ENCODE measurements around the gene ELOVL1. TPM values are rescaled to one million over a fixed set of nuclear protein-coding genes. Genes with fewer than 3 reads are reported as not detected.

Gene ELOVL1
- total and polyA plus RNA-seq, 10 of the 15 experiments (the other 5 are each of a cell fraction or from before 2014, with no cell fraction given), result 58.5 to 139 (median 89.8) TPM

DNA sequence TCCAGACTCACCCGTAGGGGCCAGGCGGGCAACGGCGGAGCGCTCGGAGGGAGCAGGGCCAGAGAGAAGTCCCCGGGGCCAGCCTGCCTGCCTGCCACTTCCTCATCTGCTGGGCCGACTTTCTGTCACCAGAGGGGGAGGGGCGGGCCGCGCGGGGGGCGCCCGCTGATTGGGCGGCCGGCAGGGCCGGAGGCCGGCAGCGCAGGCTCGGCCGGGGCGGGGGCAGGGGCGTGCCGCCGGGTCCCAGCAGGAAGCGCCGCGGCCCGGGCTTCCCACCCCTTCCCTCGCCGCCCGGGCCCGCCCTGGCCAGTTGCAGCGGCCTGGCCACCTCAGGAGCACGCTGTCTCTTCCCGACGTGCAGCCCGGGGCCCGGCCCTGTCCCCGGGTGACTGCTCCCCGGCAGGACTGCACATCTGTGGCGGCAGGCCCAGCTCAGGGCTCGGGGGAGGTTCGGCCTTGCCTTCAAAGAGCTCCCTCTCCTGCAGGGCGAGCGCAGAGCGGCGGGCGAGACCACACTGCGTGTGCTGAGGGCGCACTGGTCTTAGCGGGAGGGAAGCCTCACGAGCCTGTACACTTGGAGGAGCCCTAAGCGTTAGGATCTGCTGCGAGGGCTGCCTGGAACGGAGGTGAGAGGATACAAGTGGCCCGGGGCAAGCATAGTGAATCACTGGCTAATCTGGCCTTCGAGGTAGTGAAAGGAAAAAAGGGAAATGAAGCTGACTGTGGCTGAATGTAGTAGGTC, at the start of gene ELOVL1 (continued):
- TF ChIP-seq EP300 (IDR thresholded peaks at IDR 0.05; ENCODE audit: borderline replicate concordance in 1 of 2, control insufficient read depth in 1 of 2, low read depth in 2 of 2, low read length in 2 of 2) (no peak), JUND (IDR thresholded peaks at IDR 0.05; ENCODE audit: low read depth, low read length) (no peak), BMI1 (IDR thresholded peaks at IDR 0.05; ENCODE audit: borderline replicate concordance) (no peak), ESRRA (IDR thresholded peaks at IDR 0.05; ENCODE audit: low read length) (no peak), GATAD2B (conservative IDR thresholded peaks at IDR 0.05; ENCODE audit: low read depth) (peak; percentile 96), PKNOX1 (IDR thresholded peaks at IDR 0.05) (no peak), CHD2 (IDR thresholded peaks at IDR 0.05; ENCODE audit: borderline replicate concordance, low read depth, low read length) (peak; percentile 58), RAD51 (IDR thresholded peaks at IDR 0.05) (no peak), HCFC1 (IDR thresholded peaks at IDR 0.05; ENCODE audit: low read length) (no peak; the same call in 1 of the 2 replicates), POLR2AphosphoS2 (IDR thresholded peaks at IDR 0.05; ENCODE audit: low read depth, low read length) (peak; percentile 83), MEF2B (IDR thresholded peaks at IDR 0.05; ENCODE audit: partially characterized antibody, poor library complexity, severe bottlenecking) (no peak), PAX8 (IDR thresholded peaks at IDR 0.05) (no peak), KLF5 (IDR thresholded peaks at IDR 0.05; ENCODE audit: partially characterized antibody) (no peak), ZNF622 (IDR thresholded peaks at IDR 0.05) (no peak), CBFB (IDR thresholded peaks at IDR 0.05; ENCODE audit: low read depth) (no peak; the same call in 1 of the 2 replicates), POLR2AphosphoS5 (IDR thresholded peaks at IDR 0.05; ENCODE audit: low read length) (peak; percentile 75; the same call in 1 of the 2 replicates), ATF2 (IDR thresholded peaks at IDR 0.05; ENCODE audit: low read length) (no peak), IKZF1 (conservative IDR thresholded peaks at IDR 0.05) (peak; percentile 85), BCL11A (IDR thresholded peaks at IDR 0.05; ENCODE audit: low read depth, low read length) (no peak), NFYA (IDR thresholded peaks at IDR 0.05; ENCODE audit: borderline replicate concordance, low read depth, low read length) (no peak), YY1 (IDR thresholded peaks at IDR 0.05; ENCODE audit: low read depth, low read length) (peak; percentile 26; the same call in 1 of the 2 replicates), HDAC6 (IDR thresholded peaks at IDR 0.05; ENCODE audit: unreplicated experiment) (no peak), KAT2A (conservative IDR thresholded peaks at IDR 0.05; ENCODE audit: control insufficient read depth, low read depth, low read length) (no peak), FOXK2 (IDR thresholded peaks at IDR 0.05) (no peak), BRCA1 (IDR thresholded peaks at IDR 0.05; ENCODE audit: low read depth, low read length) (no peak), BHLHE40 (IDR thresholded peaks at IDR 0.05; ENCODE audit: borderline replicate concordance in 1 of 2, low read depth in 2 of 2, low read length in 1 of 2) (peak; percentile 23 to 80; a peak in 2 of 4 replicates), DPF2 (IDR thresholded peaks at IDR 0.05) (peak; percentile 88)
- TF ChIP-seq, protein P1, sequence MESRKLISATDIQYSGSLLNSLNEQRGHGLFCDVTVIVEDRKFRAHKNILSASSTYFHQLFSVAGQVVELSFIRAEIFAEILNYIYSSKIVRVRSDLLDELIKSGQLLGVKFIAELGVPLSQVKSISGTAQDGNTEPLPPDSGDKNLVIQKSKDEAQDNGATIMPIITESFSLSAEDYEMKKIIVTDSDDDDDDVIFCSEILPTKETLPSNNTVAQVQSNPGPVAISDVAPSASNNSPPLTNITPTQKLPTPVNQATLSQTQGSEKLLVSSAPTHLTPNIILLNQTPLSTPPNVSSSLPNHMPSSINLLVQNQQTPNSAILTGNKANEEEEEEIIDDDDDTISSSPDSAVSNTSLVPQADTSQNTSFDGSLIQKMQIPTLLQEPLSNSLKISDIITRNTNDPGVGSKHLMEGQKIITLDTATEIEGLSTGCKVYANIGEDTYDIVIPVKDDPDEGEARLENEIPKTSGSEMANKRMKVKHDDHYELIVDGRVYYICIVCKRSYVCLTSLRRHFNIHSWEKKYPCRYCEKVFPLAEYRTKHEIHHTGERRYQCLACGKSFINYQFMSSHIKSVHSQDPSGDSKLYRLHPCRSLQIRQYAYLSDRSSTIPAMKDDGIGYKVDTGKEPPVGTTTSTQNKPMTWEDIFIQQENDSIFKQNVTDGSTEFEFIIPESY (IDR thresholded peaks at IDR 0.05), result no peak
